Upper lobe of right lung (tissue), 1 donor: Measurements from ENCODE around the gene CIAO1. TPM values are rescaled to one million over a fixed set of nuclear protein-coding genes. Genes with fewer than 3 reads are reported as not detected.

ENCODE experiments used
- ATAC-seq: fragments of 200-7000 bp; cut with Tn5 transposase; one replicate; pipeline ENCODE4 v1.9.1; 2020; ENCODE audit warnings: mild to moderate bottlenecking, moderate library complexity
- DNase-seq: peaks from one replicate; pipeline ENCODE4 v3.0.0-alpha.2; 2020
- H3K27ac ChIP-seq: fragments of 200-600 bp; one replicate; pipeline ENCODE4 v1.8.0; 2022
- H3K27me3 ChIP-seq: fragments of 200-600 bp; one replicate; pipeline ENCODE4 v1.8.0; 2022; ENCODE audit warnings: mild to moderate bottlenecking
- H3K36me3 ChIP-seq: fragments of 200-600 bp; one replicate; pipeline ENCODE4 v1.8.0; 2022
- H3K4me1 ChIP-seq: fragments of 200-600 bp; one replicate; pipeline ENCODE4 v1.8.0; 2022
- H3K4me3 ChIP-seq: fragments of 200-600 bp; one replicate; pipeline ENCODE4 v1.8.0; 2022; ENCODE audit warnings: mild to moderate bottlenecking
- H3K9me3 ChIP-seq: fragments of 200-600 bp; one replicate; pipeline ENCODE4 v1.8.0; 2022
- intact Hi-C: fragments of 100-400 bp; cut with DNase I; formaldehyde crosslinking; loops from one replicate; pipeline ENCODE4 v1.11.0; 2022
- total RNA-seq: library from RNA; stranded (reverse); fragmentation: NEBNext Ultra II Directional; extraction: Animal tissue kit (Norgen Biotek cat#: 25700); gene quantifications from one replicate; pipeline ENCODE4 v1.2.1, GENCODE V29; 2021
- TF ChIP-seq, protein P1 (sequence below): fragments of 200-600 bp; IDR thresholded peaks from one replicate; pipeline ENCODE4 v1.8.0; 2022; ENCODE audit warnings: antibody characterized with exemption
- donor health status: DM: no; HTN: yes; CAD: no; lungs with severe emphysema.

Gene CIAO1
- total RNA-seq, 1 donor from 2014 or later, result 61.7 TPM

DNA sequence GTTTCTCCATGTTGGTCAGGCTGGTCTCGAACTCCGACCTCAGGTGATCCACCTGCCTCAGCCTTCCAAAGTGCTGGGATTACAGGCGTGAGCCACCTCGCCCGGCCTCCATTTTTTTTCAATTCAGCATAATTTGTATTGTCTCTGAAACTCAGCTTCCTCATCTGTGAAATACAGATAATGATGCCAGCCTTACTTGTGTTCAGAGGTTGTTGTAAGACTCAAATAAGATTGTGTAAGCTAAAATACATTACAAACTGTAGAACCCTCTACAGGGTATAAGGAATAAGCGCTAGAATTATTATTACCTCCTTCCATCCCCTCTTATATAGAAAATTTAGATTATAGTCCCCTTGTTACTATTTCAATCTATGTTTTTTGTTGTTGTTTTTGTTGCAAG, 32.6 kb upstream of the CIAO1 start:
- DNase-seq (no peak), ATAC-seq (no peak)
- H3K9me3 ChIP-seq, result no peaks in the 10 kb centered on the region
- H3K36me3 ChIP-seq, result no peaks in the 10 kb centered on the region
- TF ChIP-seq, protein P1, sequence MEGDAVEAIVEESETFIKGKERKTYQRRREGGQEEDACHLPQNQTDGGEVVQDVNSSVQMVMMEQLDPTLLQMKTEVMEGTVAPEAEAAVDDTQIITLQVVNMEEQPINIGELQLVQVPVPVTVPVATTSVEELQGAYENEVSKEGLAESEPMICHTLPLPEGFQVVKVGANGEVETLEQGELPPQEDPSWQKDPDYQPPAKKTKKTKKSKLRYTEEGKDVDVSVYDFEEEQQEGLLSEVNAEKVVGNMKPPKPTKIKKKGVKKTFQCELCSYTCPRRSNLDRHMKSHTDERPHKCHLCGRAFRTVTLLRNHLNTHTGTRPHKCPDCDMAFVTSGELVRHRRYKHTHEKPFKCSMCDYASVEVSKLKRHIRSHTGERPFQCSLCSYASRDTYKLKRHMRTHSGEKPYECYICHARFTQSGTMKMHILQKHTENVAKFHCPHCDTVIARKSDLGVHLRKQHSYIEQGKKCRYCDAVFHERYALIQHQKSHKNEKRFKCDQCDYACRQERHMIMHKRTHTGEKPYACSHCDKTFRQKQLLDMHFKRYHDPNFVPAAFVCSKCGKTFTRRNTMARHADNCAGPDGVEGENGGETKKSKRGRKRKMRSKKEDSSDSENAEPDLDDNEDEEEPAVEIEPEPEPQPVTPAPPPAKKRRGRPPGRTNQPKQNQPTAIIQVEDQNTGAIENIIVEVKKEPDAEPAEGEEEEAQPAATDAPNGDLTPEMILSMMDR, result no peak
- H3K27ac ChIP-seq, result no peak overlapping the region
- H3K27me3 ChIP-seq, result no peaks in the 10 kb centered on the region
- no peaks in the 10 kb centered on the region for H3K4me1 ChIP-seq
- intact Hi-C loops, result no loop called here
- H3K4me3 ChIP-seq, result no peak overlapping the region

DNA sequence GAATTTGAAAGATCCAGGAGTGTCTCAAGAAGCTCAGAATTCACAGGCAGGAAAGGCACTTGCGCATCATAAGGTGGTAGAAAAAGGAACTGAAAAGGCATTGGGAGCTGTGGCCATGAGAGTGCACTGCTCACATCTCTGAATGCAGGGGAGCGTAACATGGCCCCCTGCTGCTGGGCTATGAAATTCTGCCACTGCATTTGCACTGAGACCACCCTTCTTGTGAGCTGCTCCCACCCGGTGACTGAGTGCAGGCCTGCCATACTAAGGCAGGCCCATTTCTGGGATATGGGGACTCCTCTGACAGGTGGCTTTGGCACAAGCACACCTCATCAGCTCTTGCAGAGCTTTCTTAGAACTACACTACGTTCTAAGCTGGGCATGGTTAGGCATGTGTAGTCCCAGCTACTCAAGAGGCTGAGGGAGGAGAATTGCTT, 32.1 kb upstream of the CIAO1 start:
- Histone ChIP-seq H3K4me1 (no peaks in the 10 kb centered on the region), H3K27ac (no peak overlapping the region), H3K4me3 (no peak overlapping the region), H3K9me3 (no peaks in the 10 kb centered on the region), H3K36me3 (no peaks in the 10 kb centered on the region), H3K27me3 (no peaks in the 10 kb centered on the region)
- ATAC-seq (peak; percentile 53), DNase-seq (no peak)
- intact Hi-C loops, result no loop called here
- TF ChIP-seq, protein P1, result no peak

DNA sequence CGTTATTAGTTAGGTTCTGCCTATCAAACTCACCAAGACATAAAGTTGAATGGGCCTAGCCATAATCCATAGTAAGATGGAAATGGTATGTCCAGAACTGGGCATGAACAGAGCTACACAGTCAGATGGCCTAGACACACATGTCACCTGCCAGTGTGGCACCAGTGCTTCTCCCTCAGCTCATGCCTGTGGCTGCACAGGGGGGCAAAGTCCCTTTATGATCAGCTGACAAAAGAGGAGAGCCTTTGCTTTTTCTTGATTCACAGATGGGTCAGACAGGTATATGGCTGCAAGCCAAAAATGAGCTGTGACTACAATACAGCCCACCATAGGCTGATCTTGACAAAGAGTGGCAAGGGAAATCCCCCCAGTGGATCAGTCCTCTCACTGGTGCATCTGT, 29.1 kb upstream of the CIAO1 start:
- intact Hi-C loops, result no loop called here
- Histone ChIP-seq H3K36me3 (no peaks in the 10 kb centered on the region), H3K27ac (no peak overlapping the region), H3K27me3 (no peaks in the 10 kb centered on the region), H3K4me1 (peaks cover 5% of the 10 kb centered on the region), H3K9me3 (no peaks in the 10 kb centered on the region), H3K4me3 (no peak overlapping the region)
- DNase-seq (no peak), ATAC-seq (no peak)
- TF ChIP-seq, protein P1, result no peak

DNA sequence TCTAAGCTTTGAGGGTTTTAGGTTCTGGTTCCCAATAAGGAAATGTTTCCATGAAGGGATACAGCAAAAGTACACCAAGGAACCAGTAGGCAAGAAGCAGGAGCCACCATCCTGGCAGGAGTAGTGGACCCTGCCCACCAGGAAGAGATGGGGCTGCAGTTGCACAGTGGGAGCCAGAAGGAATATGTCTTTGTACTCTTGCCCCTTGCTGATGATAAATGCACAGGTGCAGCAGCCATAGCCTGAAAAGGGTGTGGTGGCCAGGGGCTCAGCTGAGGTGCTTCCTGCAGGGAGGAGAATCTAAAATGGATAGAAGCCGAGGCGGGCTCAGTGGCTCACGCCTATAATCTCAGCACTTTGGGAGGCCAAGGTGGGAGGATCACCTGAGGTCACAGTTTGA, 27.8 kb upstream of the CIAO1 start:
- intact Hi-C loops, result no loop called here
- H3K9me3 ChIP-seq, result no peaks in the 10 kb centered on the region
- no peak overlapping the region for H3K4me3 ChIP-seq
- ATAC-seq, result no peak
- TF ChIP-seq, protein P1, result no peak
- DNase-seq, result no peak
- no peaks in the 10 kb centered on the region for H3K27me3 ChIP-seq
- H3K36me3 ChIP-seq, result no peaks in the 10 kb centered on the region
- peaks cover 9% of the 10 kb centered on the region for H3K4me1 ChIP-seq
- no peak overlapping the region for H3K27ac ChIP-seq

DNA sequence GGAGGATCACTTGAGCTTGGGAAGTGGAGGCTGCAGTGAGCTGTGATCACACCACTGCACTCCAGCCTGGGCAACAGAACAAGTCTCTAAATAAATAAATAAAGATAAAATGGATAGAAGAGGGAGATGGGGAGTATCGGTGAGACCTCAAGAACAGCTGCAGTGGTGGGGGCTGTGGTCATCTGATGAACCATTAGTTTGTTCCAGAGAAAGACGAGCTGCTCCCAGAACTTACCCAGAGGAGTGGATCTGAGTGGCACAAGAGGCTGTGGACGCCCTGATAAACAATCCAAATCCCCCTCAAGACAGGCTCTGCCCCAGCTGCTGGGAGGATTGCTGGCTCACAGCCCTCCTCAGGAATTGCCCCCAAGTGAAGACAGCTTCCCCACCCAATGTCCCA, 26.9 kb upstream of the CIAO1 start:
- intact Hi-C loops, result no loop called here
- no peak for ATAC-seq
- DNase-seq, result no peak
- Histone ChIP-seq H3K36me3 (no peaks in the 10 kb centered on the region), H3K27ac (no peak overlapping the region), H3K27me3 (no peaks in the 10 kb centered on the region), H3K9me3 (no peaks in the 10 kb centered on the region), H3K4me1 (peaks cover 9% of the 10 kb centered on the region), H3K4me3 (no peak overlapping the region)
- TF ChIP-seq, protein P1, result no peak

DNA sequence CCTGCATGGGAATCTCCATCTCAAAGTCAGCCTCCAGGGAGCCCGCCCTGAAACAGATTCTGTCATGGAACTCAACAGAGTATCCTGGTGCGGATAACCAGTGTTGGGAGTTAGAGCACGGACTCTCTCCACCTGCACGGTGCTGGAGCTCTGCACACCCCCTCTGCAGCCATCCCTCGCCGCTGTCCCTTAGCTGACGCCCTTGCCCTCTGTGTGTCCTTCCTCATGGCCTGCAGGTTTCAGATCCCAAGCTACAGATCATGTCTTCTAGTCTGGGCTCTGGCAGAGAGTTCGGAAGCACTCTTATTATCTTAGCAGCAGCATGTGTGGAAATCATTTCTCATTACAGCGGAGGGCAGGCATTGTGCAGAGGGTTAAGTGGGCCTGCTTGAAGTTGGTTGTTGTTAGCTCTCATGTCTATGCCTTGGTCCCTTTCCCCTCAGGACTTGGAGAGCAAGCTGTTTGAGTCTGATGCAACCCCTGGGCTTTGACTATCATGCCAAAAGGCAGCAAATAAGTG, 26.2 kb upstream of the CIAO1 start:
- Histone ChIP-seq H3K36me3 (no peaks in the 10 kb centered on the region), H3K4me1 (peaks cover 9% of the 10 kb centered on the region), H3K4me3 (no peak overlapping the region), H3K9me3 (no peaks in the 10 kb centered on the region), H3K27me3 (no peaks in the 10 kb centered on the region), H3K27ac (no peak overlapping the region)
- intact Hi-C loops, result no loop called here
- DNase-seq (no peak), ATAC-seq (no peak)
- TF ChIP-seq, protein P1, result no peak
